Measurements from ENCODE around the gene PIGB. TPM values are rescaled to one million over a fixed set of nuclear protein-coding genes. Genes with fewer than 3 reads are reported as not detected.
"Not testable (repeated sequence)": the region's sequence is repeated elsewhere in the genome, so short reads cannot be mapped to it uniquely, and the experiment has no call there.

PIGB gene
- 11.2 and 12.8 TPM in 2 replicates for total RNA-seq (2014; rRNA removed; shearing (Covaris generic); ENCODE audit: low replicate concordance)

DNA sequence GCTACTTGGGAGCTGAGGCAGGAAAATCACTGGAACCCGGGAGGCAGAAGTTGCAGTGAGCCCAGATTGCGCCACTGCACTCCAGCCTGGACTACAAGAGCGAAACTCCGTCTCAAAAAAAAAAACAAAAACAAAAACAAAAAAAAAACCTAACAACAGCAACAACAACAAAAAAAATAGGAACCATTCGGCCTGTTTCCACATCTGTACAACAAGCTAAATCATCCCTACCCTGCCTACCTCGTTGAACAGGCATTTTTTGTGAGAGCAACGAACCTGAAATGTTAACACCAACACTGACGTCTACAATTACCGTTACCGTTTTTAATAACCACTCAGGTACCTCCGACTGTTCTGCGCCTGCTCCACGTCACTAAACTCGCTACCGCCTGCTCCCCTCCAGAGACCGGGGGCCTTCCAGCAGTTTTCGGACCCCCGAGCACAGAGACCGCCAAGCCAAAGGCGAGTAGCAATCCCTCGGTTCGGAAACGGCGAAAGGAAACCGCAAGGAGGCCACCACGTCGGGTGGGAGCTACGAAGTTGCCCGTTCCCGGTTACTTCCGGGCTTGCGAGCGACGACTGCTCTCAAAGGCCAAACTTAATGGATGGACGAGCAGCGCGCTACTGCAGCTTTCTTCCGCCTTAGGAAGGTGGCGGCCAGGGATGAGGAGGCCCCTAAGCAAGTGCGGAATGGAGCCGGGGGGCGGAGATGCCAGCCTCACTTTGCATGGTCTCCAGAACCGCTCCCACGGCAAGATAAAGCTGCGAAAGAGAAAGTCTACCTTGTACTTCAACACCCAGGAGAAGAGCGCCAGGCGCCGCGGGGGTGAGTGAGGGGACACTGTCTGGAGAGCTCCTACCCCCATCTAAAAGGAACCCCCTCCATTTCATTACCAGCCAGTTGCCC lies at the start of gene PIGB, which contains the start of gene PIGBOS1:
TSS of gene PIGB (plus strand) at position 635 of the 907 bp plus-strand sequence. CDS start at position 664, 29 bp downstream.
TSS of gene PIGBOS1 (minus strand) at position 536 of the 907 bp plus-strand sequence. CDS start 1,331 bp downstream, outside the sequence.
- DNase-seq: peak; percentile 87
- Histone ChIP-seq H3K27me3 (no peaks in the 10 kb centered on the region), H3K9me3 (no peaks in the 10 kb centered on the region), H3K4me3 (peak within 1 kb of the TSS; percentile 99), H3K36me3 (no peaks in the 10 kb centered on the region; the same call in 1 of the 2 replicates)

DNA sequence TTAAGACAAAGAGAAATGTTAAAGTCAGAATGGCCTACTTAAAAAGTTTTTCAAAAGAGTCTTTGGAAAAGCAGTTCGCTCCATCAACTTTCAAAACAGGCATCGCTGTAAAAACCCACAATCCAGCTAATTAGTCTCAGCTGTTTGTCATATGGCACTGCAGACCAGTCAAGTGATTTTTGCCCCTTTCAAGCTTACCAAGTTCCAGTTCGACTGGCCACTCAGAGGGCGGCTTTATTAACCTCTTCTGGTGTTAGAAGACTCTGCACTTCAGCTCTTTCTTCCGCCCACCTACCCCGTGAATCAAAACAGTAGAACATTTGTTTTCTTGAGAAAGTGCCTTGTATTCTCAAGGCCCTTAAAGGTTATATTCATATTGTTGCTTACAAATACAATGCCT lies 48.7 kb upstream of the PIGB start:
- Histone ChIP-seq H3K36me3 (no peaks in the 10 kb centered on the region), H3K27me3 (no peaks in the 10 kb centered on the region), H3K4me3 (no peak overlapping the region), H3K9me3 (peaks cover 2% of the 10 kb centered on the region; the same call in 1 of the 2 replicates)
- no peak for DNase-seq

DNA sequence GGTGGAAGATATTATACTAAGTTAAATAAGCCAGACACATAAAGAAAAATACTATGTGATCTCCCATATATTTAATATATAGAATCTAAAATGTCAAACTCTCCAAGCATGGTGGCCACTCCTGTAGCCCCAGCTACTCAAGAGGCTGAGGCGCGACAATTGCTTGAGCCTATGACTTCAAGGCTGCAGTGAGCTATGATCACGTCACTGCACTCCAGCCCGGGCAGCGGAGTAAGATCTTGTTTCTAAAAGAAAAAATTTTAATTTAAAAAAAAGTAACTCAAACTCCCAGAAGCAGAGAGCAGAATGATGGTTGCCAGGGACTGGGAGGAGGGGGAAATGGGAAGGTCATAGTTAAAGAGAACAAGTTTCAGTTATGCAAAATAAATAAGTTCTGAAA lies 42.7 kb upstream of the PIGB start:
- Histone ChIP-seq H3K27me3 (no peaks in the 10 kb centered on the region), H3K36me3 (no peaks in the 10 kb centered on the region; the same call in 1 of the 2 replicates), H3K4me3 (no peak overlapping the region), H3K9me3 (peaks cover 2% of the 10 kb centered on the region; the same call in 1 of the 2 replicates)
- no peak for DNase-seq

DNA sequence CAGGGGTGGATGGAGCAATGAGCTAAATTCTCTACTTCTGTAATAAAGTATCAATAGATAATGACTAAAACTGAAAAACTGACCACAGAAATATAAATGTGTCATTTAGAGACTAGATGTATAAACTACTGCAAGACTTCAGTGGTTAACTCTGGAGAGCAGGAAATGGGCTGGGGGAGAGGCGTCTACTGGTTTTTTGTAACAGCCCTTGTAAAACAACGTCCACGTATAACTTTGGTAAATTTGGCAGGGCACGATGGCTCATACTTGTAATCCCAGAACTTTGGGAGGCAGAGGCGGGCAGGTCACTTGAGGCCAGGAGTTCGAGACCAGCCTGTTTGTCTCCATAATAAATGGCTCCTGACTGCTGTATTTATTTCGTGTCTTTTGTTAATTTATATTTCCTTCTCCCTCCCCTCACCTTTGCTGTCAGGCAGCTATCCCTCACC lies 41.9 kb upstream of the PIGB start:
- Histone ChIP-seq H3K4me3 (no peak overlapping the region), H3K9me3 (peaks cover 2% of the 10 kb centered on the region; the same call in 1 of the 2 replicates), H3K27me3 (no peaks in the 10 kb centered on the region), H3K36me3 (no peaks in the 10 kb centered on the region; the same call in 1 of the 2 replicates)
- no peak for DNase-seq

DNA sequence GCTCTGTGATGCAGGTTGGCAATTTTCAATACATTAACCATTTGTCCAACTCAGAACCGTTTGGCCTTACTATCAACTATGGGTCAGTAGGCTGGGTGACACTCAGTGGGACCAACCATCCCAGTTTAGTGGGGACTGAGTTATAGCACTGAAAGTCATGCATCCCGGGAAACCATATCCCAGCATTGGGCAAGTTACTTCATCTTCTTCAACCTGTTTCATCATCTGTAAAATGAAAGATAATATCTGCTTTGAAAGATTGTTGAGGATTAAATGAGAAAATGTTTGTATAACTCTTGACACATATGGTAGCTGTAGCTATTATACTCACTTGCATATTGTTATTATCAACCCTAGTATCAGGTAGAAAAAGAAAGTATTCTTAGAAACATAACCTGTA lies 41.3 kb upstream of the PIGB start:
- Histone ChIP-seq H3K9me3 (peaks cover 2% of the 10 kb centered on the region; the same call in 1 of the 2 replicates), H3K4me3 (no peak overlapping the region), H3K27me3 (no peaks in the 10 kb centered on the region), H3K36me3 (no peaks in the 10 kb centered on the region; the same call in 1 of the 2 replicates)
- DNase-seq: no peak

DNA sequence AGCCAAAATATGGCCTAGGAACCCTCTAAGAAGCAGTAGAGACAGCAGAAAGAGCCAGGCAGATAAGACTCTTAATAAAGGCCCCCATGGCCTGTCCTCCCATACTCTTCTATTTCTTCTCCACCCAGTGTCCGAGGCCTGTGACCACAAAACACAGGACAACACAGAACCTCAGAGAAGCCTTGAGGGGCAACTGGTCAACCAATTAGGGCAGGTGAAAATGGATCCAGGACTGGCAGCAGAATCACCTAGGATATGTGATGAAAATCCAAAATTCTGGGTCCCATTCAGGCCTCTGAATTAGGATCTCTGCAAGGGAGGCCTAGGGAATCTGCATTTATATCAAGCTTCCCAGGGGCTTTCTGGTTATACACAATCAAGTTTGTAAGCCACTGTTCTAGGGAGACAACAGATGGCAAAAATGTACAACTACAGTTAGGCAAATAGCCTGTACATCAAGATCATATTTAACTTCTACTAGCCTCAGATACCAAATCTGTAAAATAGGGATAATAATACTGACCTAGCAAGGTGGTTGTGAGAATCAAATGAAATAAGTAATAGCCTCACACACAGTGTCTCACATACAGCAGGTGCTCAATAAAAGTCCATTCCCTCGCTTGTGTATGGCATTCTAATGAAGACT lies 39.8 kb upstream of the PIGB start:
- no peaks in the 10 kb centered on the region; the same call in 1 of the 2 replicates for H3K36me3 ChIP-seq
- no peak for DNase-seq
- no peaks in the 10 kb centered on the region for H3K9me3 ChIP-seq
- H3K4me3 ChIP-seq: no peak overlapping the region
- no peaks in the 10 kb centered on the region for H3K27me3 ChIP-seq

DNA sequence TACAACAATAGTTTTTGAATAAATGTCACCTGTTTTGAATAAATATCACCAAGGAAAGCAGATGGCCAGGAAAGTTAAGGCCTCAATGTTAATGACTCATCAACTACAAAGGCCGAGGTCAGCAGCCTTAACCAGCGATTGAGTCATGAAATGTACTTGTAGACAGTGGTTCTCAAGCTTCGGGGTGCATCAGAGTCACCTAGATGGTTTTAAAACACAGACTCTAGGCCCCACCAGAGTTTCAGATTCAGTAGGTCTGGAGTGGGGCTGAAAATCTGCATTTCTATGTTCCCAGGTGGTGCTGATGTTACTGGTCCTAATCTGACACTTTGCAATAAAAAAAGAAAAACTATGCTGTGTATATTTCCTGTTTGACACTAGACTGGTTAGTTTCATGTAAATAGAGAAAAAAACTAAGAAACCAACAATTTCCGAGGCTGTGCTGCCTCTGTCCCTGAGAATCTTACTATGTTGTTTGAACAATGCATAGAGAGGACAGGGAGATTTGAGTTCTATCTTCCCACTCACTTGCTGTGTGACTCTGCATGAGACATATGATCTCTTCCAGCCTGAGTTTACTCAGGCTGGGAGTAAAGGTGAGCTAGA lies 39.2 kb upstream of the PIGB start:
- peak; percentile 55 for DNase-seq
- H3K27me3 ChIP-seq: no peaks in the 10 kb centered on the region
- no peaks in the 10 kb centered on the region; the same call in 1 of the 2 replicates for H3K36me3 ChIP-seq
- H3K4me3 ChIP-seq: no peak overlapping the region
- no peaks in the 10 kb centered on the region for H3K9me3 ChIP-seq

DNA sequence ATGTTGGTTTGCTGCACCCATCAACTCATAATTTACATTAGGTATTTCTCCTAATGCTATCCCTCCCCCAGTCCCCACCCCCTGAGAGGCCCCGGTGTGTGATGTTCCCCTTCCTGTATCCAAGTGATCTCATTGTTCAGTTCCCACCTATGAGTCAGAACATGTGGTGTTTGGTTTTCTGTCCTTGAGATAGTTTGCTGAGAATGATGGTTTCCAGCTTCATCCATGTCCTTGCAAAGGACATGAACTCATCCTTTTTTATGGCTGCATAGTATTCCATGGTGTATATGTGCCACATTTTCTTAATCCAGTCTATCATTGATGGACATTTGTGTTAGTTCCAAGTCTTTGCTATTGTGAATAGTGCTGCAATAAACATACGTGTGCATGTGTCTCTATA lies 38.4 kb upstream of the PIGB start:
- DNase-seq: not testable (repeated sequence)

DNA sequence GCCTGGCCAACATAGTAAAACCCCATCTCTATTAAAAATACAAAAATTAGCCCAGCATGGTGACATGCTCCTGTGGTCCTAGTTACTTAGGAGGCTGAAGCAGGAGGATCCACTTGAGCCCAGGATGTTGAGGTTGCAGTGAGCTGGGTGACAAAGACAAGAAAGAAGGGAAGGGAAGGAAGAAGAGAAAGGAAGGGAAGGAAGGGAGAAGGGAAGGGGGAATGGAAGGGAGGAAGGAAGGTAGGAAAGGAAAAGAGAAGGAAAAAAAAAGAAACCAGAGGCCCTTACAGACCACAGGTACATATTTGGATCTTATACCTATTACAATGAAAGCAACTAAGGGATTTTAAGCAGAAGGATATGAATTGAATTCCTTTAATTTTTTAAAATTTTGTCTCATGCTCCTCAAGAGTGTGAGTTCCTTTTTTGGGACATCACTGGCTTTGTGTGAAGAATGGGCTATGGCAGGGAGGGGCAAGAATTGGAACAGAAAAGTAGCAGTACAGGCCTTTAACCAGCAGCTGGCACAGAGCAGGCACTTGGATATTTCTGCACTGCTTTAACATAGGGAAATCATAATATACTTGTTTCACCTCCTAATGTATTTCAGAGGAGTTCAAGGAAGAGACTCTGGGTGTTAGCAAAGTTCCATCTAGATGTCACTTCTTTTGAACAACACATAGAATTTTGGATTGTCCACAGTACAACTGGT lies 37.3 kb upstream of the PIGB start:
- Histone ChIP-seq H3K4me3 (no peak overlapping the region), H3K27me3 (no peaks in the 10 kb centered on the region), H3K9me3 (no peaks in the 10 kb centered on the region), H3K36me3 (no peaks in the 10 kb centered on the region; the same call in 1 of the 2 replicates)
- DNase-seq: no peak

More for the DNA sequence above, 38.4 kb upstream of the PIGB start:
- H3K4me3 ChIP-seq, H3K9me3 ChIP-seq, H3K36me3 ChIP-seq, H3K27me3 ChIP-seq: not testable (repeated sequence)

DNA sequence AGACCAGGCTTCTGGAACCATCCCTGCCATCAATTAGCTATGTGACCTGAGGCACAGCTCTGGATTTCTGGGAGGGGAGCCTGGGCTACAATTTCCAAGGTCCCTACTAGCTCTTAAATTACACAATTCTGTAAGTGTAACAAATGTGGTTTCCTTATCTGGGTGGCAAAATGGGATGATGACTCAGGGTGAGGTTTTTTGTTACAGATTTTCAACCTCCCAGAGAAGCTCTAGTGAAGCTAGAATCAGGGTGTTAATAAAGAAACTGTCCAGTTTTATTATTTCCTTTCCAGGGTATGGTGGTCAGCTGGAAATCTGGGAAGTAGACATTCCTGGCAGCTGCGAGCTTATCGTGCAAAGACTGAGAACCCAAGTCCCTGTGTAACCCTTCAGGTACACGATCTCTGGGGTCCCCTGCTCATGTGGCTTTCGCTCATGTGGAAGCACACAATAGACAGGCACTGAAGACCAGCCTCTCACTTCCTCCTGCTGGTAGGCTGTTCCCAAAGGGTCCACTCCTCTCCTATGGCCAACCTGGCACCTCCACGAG lies 36.7 kb upstream of the PIGB start:
- Histone ChIP-seq H3K27me3 (no peaks in the 10 kb centered on the region), H3K4me3 (no peak overlapping the region), H3K36me3 (no peaks in the 10 kb centered on the region; the same call in 1 of the 2 replicates), H3K9me3 (no peaks in the 10 kb centered on the region)
- DNase-seq: peak; percentile 19

DNA sequence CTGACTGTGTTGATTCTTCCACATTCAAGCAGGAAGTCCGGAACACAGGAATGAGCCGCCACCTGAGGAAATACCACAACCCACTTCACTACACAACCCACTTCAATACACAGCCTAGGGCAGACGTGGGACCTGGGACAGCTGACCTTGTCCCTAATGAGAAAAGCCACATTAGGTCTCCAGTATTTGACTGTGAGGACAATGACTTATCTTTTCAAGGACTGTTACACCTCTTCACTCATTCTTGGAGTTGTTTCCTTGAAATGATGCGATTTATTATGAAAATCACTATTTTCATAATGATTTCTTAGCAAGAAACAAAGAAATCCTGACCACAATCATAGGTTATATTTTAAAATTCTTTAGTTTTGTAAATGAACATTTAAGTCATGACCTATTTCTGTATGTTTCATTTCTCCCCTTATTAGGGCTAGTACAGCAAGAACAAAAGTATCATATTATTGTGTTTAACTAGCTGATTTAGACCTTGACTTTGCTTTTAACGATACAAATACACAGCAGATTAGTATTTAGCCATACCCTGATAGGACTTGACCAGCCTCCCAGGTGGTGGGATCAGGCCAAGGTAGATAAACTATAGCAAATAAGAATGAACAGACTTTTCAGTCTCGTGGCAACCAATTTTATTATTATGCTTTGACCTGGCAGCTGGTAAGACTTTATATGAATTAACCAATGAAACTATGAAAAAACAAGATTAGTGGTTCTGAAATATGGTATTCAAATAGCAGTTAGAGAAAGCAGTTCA lies 35.5 kb upstream of the PIGB start:
- no peaks in the 10 kb centered on the region for H3K27me3 ChIP-seq
- H3K36me3 ChIP-seq: no peaks in the 10 kb centered on the region; the same call in 1 of the 2 replicates
- no peak for DNase-seq
- H3K4me3 ChIP-seq: no peak overlapping the region
- H3K9me3 ChIP-seq: no peaks in the 10 kb centered on the region

DNA sequence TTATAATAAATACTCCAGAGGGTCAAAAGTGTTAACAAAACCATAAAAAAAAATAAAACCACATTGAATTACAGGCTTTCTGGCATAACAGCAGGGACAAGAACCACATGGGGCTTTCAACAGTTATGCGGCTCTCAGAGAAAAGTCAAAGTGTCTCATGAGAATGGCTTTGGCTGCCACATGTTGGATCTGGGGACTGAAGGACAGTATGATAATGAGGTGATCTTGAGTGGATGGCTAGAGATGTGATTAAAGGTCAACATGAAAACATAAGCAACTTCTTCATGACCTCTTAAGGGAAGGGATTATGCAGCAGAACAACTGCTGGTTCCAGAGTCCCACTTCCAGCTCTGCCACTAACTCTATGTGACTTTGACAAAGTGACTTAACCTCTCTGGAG lies 34.6 kb upstream of the PIGB start:
- DNase-seq: no peak
- H3K4me3 ChIP-seq: no peak overlapping the region
- no peaks in the 10 kb centered on the region for H3K9me3 ChIP-seq
- H3K36me3 ChIP-seq: no peaks in the 10 kb centered on the region; the same call in 1 of the 2 replicates
- no peaks in the 10 kb centered on the region for H3K27me3 ChIP-seq

DNA sequence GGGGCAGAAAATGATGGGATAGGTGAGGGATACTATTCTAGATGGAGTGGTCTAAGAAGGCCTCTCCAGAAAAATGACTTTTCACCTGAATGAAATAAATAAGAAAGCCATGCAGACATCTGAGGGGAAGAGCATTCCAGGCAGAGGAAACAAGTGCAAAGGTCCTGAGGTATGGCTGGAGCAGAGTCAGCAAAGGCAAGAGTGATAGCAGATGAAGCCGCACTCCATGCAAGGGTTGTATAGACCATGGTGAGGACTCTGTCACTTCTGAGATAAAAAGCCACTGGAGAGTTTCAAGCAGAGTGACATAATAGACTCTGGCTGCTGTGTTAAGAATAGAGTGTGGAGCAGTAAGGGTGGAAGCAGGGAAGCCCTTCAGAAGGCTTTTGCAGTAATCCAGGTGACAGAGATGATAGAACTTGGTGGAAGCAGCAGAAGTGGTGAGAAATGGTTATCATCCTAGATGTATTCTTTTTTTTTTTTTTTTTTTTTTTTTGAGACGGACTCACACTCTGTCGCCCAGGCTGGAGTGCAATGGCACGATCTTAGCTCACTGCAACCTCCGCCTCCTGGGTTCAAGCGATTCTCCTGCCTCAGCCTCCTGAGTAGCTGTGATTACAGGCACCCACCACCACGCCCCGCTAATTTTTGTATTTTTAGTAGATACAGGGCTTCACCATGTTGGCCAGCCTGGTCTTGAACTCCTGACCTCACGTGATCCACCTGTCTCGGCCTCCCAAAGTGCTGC lies 32.4 kb upstream of the PIGB start:
- not testable (repeated sequence) for H3K36me3 ChIP-seq, H3K27me3 ChIP-seq, DNase-seq, H3K4me3 ChIP-seq, H3K9me3 ChIP-seq

DNA sequence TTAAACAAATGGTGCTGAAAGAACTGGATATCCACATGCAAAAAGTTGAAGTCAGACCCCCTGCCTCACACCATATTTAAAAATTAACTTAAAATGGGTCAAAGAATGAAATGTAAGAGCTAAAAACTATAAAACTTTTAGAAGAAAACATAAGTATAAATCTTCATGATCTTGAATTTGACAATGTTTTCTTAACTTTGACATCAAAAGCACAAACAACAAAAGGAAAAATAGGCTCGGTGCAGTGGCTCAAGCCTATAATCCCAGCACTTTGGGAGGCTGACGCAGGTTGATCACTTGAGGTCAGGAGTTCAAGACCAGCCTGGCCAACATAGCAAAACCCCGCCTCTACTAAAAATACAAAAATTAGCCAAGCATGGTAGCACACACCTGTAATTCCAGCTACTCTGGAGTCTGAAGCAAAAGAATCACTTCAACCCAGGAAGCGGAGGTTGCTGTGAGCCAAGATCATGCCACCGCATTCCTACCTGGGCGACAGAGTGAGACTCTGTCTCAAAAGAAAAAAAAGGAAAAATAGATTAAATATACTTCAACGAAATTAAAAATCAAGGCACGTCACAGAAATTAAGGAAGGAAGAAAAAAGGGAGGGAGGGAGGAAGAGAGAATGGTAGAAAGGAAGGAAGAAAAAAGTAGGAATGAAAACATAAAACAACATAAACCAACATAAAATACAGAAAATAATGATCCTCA lies 30.9 kb upstream of the PIGB start:
- no peak overlapping the region; the same call in 1 of the 2 replicates for H3K4me3 ChIP-seq
- H3K36me3 ChIP-seq: no peaks in the 10 kb centered on the region
- no peaks in the 10 kb centered on the region for H3K27me3 ChIP-seq
- H3K9me3 ChIP-seq: no peaks in the 10 kb centered on the region
- DNase-seq: no peak
